B cell (primary cell): Measurements from ENCODE around the gene ADCY2. TPM values are rescaled to one million over a fixed set of nuclear protein-coding genes. Genes with fewer than 3 reads are reported as not detected.

ENCODE experiments used
- ATAC-seq: fragments of 200-7000 bp; cut with Tn5 transposase; one replicate; pipeline ENCODE4 v1.10.0; 2021; ENCODE audit warnings: low read depth, mild to moderate bottlenecking, moderate number of reproducible peaks, moderate library complexity
- CTCF ChIA-PET: fragments of 350-600 bp; sonication (Branson Sonifier 250); formaldehyde crosslinking; loops from one replicate; lab custom pipeline; 2021; ENCODE audit warnings: antibody characterized with exemption, inconsistent platforms; lab: Charles Lee
- POLR2A ChIA-PET: fragments of 350-600 bp; sonication (Branson Sonifier 250); formaldehyde crosslinking; loops from one replicate; lab custom pipeline; 2021; ENCODE audit warnings: antibody characterized with exemption; lab: Charles Lee
- DNase-seq: peaks from one replicate; pipeline ENCODE4 v3.0.0; 2013
- H2AFZ ChIP-seq: 2 replicates; pipeline ENCODE4 v1.6.1; 2012; ENCODE audit warnings: mild to moderate bottlenecking, low read depth, low read length; ENCODE audit not compliant: insufficient read depth, poor library complexity, severe bottlenecking
- H3K27ac ChIP-seq, 2 donors: 1 replicate in 1 of 2; 2 replicates in 1 of 2; pipeline ENCODE4 v1.5.1; 2012 to 2013; ENCODE audit warnings: low read length in 2 of 2, mild to moderate bottlenecking in 2 of 2, moderate library complexity in 1 of 2
- H3K27me3 ChIP-seq, 4 experiments: fragments of 200-600 bp in 1 of 4; sonication (generic) in 1 of 4; replicated peaks in 1 of 4; 1 replicate in 2 of 4; 2 replicates in 2 of 4; pipeline versions ENCODE4 v1.6.1 to v1.7.0; 2013 to 2016; ENCODE audit warnings: low read length in 3 of 4, mild to moderate bottlenecking in 2 of 4, mixed read lengths in 1 of 4, moderate library complexity in 1 of 4; ENCODE audit not compliant: insufficient read depth in 4 of 4, control insufficient read depth in 3 of 4; ENCODE audit errors: control extremely low read depth in 1 of 4
- H3K36me3 ChIP-seq, 2 experiments: replicated peaks in 1 of 2; 1 replicate in 1 of 2; 2 replicates in 1 of 2; pipeline versions ENCODE4 v1.6.1 to v1.7.1; 2013; ENCODE audit warnings: low read length in 1 of 2; ENCODE audit not compliant: insufficient read depth in 2 of 2, control insufficient read depth in 1 of 2; ENCODE audit errors: control extremely low read depth in 1 of 2, extremely low read depth in 1 of 2
- H3K4me1 ChIP-seq, 2 donors: fragments of 200-600 bp in 1 of 2; sonication (generic) in 1 of 2; 1 replicate in 1 of 2; 2 replicates in 1 of 2; pipeline versions ENCODE4 v1.5.1 to v1.6.1; 2013 to 2017; ENCODE audit warnings: low read length in 2 of 2; ENCODE audit not compliant: control insufficient read depth in 2 of 2, insufficient read depth in 2 of 2
- H3K4me2 ChIP-seq: replicated peaks from 2 replicates; pipeline ENCODE3; 2012; ENCODE audit warnings: mild to moderate bottlenecking, low read depth, low read length; ENCODE audit not compliant: poor library complexity, severe bottlenecking
- H3K4me3 ChIP-seq, 5 experiments: fragments of 200-600 bp in 1 of 5; sonication (generic) in 1 of 5; 1 replicate in 3 of 5; 2 replicates in 2 of 5; pipeline versions ENCODE4 v1.5.1 to v1.7.0; 2011 to 2016; ENCODE audit warnings: low read length in 4 of 5, mild to moderate bottlenecking in 4 of 5, low read depth in 2 of 5, control low read depth in 1 of 5, moderate library complexity in 1 of 5; ENCODE audit not compliant: insufficient read depth in 1 of 5; ENCODE audit errors: control extremely low read depth in 1 of 5, extremely low read depth in 1 of 5
- H3K79me2 ChIP-seq: fragments of 200-600 bp; sonication (generic); one replicate; pipeline ENCODE4 v1.6.0; 2016; ENCODE audit warnings: low read length; ENCODE audit not compliant: control insufficient read depth, insufficient read depth
- H3K9ac ChIP-seq: fragments of 200-600 bp; sonication (generic); 2 replicates; pipeline ENCODE4 v1.6.1; 2017; ENCODE audit warnings: mild to moderate bottlenecking, low read length, moderate library complexity
- H3K9me3 ChIP-seq, 3 donors: one replicate each; pipeline versions ENCODE4 v1.6.1 to v1.7.1; 2013; ENCODE audit warnings: low read length in 2 of 3; ENCODE audit not compliant: control insufficient read depth in 2 of 3, insufficient read depth in 1 of 3; ENCODE audit errors: control extremely low read depth in 1 of 3
- H4K20me1 ChIP-seq: 2 replicates; pipeline ENCODE4 v1.6.0; 2012; ENCODE audit warnings: mild to moderate bottlenecking, low read length; ENCODE audit not compliant: insufficient read depth, control insufficient read depth, poor library complexity, severe bottlenecking
- H3K27ac Mint-ChIP-seq: one replicate; pipeline ENCODE4 v1.8.0; 2021; ENCODE audit warnings: mixed read lengths
- H3K27me3 Mint-ChIP-seq: one replicate; pipeline ENCODE4 v1.8.0; 2021; ENCODE audit warnings: mixed read lengths
- H3K4me1 Mint-ChIP-seq: one replicate; pipeline ENCODE4 v1.8.0; 2021; ENCODE audit warnings: mixed read lengths
- H3K4me3 Mint-ChIP-seq: one replicate; pipeline ENCODE4 v1.8.0; 2021; ENCODE audit warnings: mixed read lengths
- H3K9me3 Mint-ChIP-seq: one replicate; pipeline ENCODE4 v1.8.0; 2022; ENCODE audit warnings: mixed read lengths; ENCODE audit not compliant: insufficient read depth
- EZH2 ChIP-seq: IDR thresholded peaks from 2 replicates; pipeline ENCODE4 v1.6.1; 2012; ENCODE audit warnings: borderline replicate concordance, low read depth, mild to moderate bottlenecking, moderate library complexity, low read length; ENCODE audit not compliant: insufficient read depth, poor library complexity, severe bottlenecking
- WGBS: methylation state at CpG from one replicate; pipeline ENCODE4 v1.1.5; 2013; ENCODE audit warnings: missing lambda C conversion rate; ENCODE audit not compliant: insufficient coverage; 5-methylcytosine and 5-hydroxymethylcytosine counted together
- intact Hi-C: fragments of 100-400 bp; cut with micrococcal nuclease; formaldehyde crosslinking; loops from one replicate; pipeline ENCODE4 v1.10.0; 2022
- polyA minus RNA-seq: library from RNA; depleted of rRNA, polyadenylated mRNA; stranded (reverse); fragments of >200 nt; gene quantifications from 2 replicates; pipeline ENCODE4 v1.2.3, GENCODE V29; 2012
- polyA plus RNA-seq: library from polyadenylated mRNA; depleted of rRNA; stranded (reverse); fragments of >200 nt; gene quantifications from 2 replicates; pipeline ENCODE4 v1.2.3, GENCODE V29; 2012
- total RNA-seq, 2 donors: library from RNA; stranded (reverse); fragments of 120-200 nt in 1 of 2; gene quantifications; 1 replicate in 1 of 2; 2 replicates in 1 of 2; pipeline versions ENCODE4 v1.2.3 to v1.2.4, GENCODE V29; 2013 to 2022
- TF ChIP-seq, protein P1 (sequence below): fragments of 200-600 bp; IDR thresholded peaks from one replicate; pipeline ENCODE4 v1.8.0; 2022; ENCODE audit warnings: antibody characterized with exemption, mild to moderate bottlenecking

The ADCY2 gene
- total RNA-seq (not detected in 2 replicates), polyA plus RNA-seq (not detected in 2 replicates), polyA minus RNA-seq (not detected in 2 replicates)
- 0.75 TPM for total RNA-seq (2013)

GRCh38 chr5:7395947-7396712 lies at the start of gene ADCY2:
Gene ADCY2, plus strand, starts transcription at chr5:7396138. Its CDS starts 159 bp downstream, at chr5:7396297.
- no peak within 1 kb of the TSS for H3K27ac Mint-ChIP-seq
- Histone ChIP-seq H3K27me3 (peaks cover 0 to 20% (median 5%) of the 10 kb centered on the region in 4 experiments), H4K20me1 (no peaks in the 10 kb centered on the region), H3K79me2 (no peaks in the 10 kb centered on the region), H3K4me1 (no peaks in the 10 kb centered on the region), H2AFZ (no peak within 1 kb of the TSS), H3K4me2 (no peak within 1 kb of the TSS), H3K4me3 (no peak within 1 kb of the TSS), H3K36me3 (no peaks in the 10 kb centered on the region), H3K9ac (no peak within 1 kb of the TSS), H3K27ac (no peak within 1 kb of the TSS), H3K9me3 (peaks cover 0 to 18% (median 0%) of the 10 kb centered on the region in 3 donors)
- TF ChIP-seq, protein P1, sequence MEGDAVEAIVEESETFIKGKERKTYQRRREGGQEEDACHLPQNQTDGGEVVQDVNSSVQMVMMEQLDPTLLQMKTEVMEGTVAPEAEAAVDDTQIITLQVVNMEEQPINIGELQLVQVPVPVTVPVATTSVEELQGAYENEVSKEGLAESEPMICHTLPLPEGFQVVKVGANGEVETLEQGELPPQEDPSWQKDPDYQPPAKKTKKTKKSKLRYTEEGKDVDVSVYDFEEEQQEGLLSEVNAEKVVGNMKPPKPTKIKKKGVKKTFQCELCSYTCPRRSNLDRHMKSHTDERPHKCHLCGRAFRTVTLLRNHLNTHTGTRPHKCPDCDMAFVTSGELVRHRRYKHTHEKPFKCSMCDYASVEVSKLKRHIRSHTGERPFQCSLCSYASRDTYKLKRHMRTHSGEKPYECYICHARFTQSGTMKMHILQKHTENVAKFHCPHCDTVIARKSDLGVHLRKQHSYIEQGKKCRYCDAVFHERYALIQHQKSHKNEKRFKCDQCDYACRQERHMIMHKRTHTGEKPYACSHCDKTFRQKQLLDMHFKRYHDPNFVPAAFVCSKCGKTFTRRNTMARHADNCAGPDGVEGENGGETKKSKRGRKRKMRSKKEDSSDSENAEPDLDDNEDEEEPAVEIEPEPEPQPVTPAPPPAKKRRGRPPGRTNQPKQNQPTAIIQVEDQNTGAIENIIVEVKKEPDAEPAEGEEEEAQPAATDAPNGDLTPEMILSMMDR: no peak
- TF ChIP-seq EZH2: no peak
- no peak for DNase-seq
- ChIA-PET CTCF (no interaction called here), POLR2A (no interaction called here)
- ATAC-seq: no peak
- no peak within 1 kb of the TSS for H3K4me3 Mint-ChIP-seq
- 5% methylated on average over 121 of the region's 121 CpGs for WGBS
- H3K4me1 Mint-ChIP-seq: peaks cover 3% of the 10 kb centered on the region
- H3K27me3 Mint-ChIP-seq: peaks cover 42% of the 10 kb centered on the region
- intact Hi-C loops: no loop called here
- H3K9me3 Mint-ChIP-seq: no peaks in the 10 kb centered on the region

GRCh38 chr5:7347377-7347776 lies 48.6 kb upstream of the ADCY2 start:
- no peaks in the 10 kb centered on the region for H4K20me1 ChIP-seq
- no peaks in the 10 kb centered on the region for H3K4me1 Mint-ChIP-seq
- 59% methylated on average over 2 of the region's 6 CpGs for WGBS

More at GRCh38 chr5:7347377-7347776, 48.6 kb upstream of the ADCY2 start:
- intact Hi-C loops: no loop called here
- no peak overlapping the region for H3K4me3 Mint-ChIP-seq
- H3K4me2 ChIP-seq: no peak overlapping the region
- peaks cover 3% of the 10 kb centered on the region for H3K9me3 Mint-ChIP-seq
- TF ChIP-seq, protein P1: no peak
- TF ChIP-seq EZH2: no peak
- no peak overlapping the region for H3K9ac ChIP-seq
- H3K27me3 Mint-ChIP-seq: no peaks in the 10 kb centered on the region
- peaks cover 0 to 14% (median 2%) of the 10 kb centered on the region in 3 donors for H3K9me3 ChIP-seq
- ATAC-seq (no peak), DNase-seq (no peak)
- no peaks in the 10 kb centered on the region for H3K4me1 ChIP-seq
- H3K79me2 ChIP-seq: no peaks in the 10 kb centered on the region
- H2AFZ ChIP-seq: no peak overlapping the region
- H3K36me3 ChIP-seq: no peaks in the 10 kb centered on the region
- no peak overlapping the region for H3K27ac ChIP-seq
- no peaks in the 10 kb centered on the region for H3K27me3 ChIP-seq
- no peak overlapping the region for H3K27ac Mint-ChIP-seq
- no peak overlapping the region for H3K4me3 ChIP-seq
- ChIA-PET CTCF (no interaction called here), POLR2A (no interaction called here)
